Kidney (tissue), 14 donors: ENCODE data around the gene RIMKLB. TPM values are rescaled to one million over a fixed set of nuclear protein-coding genes. Genes with fewer than 3 reads are reported as not detected.

Experiments
- DNase-seq, 5 donors: peaks; one replicate each; pipeline ENCODE4 v3.0.0-alpha.2; 2013 to 2020
- FAIRE-seq: peaks from 2 replicates; lab custom pipeline; 2012; peaks lifted over from hg19 to GRCh38; lab: Jason Lieb, UNC
- H3K27ac ChIP-seq, 2 donors: one replicate each; pipeline ENCODE4 v1.7.0; 2013; ENCODE audit warnings: low read depth in 2 of 2, low read length in 2 of 2, inconsistent platforms in 1 of 2
- H3K27me3 ChIP-seq: one replicate; pipeline ENCODE4 v1.7.1; 2013; ENCODE audit warnings: low read length, inconsistent platforms; ENCODE audit not compliant: control insufficient read depth, insufficient read depth
- H3K36me3 ChIP-seq, 3 donors: one replicate each; pipeline versions ENCODE4 v1.7.0 to v1.7.1; 2013; ENCODE audit warnings: low read length in 3 of 3, control low read depth in 1 of 3, inconsistent platforms in 1 of 3; ENCODE audit not compliant: insufficient read depth in 3 of 3, control insufficient read depth in 2 of 3
- H3K4me1 ChIP-seq, 3 donors: one replicate each; pipeline versions ENCODE4 v1.7.0 to v1.7.1; 2013; ENCODE audit warnings: low read length in 3 of 3, inconsistent platforms in 1 of 3, low read depth in 1 of 3; ENCODE audit not compliant: control insufficient read depth in 2 of 3, insufficient read depth in 2 of 3
- H3K4me3 ChIP-seq, 3 donors: one replicate each; pipeline versions ENCODE4 v1.7.0 to v1.8.1; 2013; ENCODE audit warnings: low read length in 3 of 3, control low read depth in 1 of 3, inconsistent platforms in 1 of 3
- H3K9ac ChIP-seq, 3 donors: one replicate each; pipeline versions ENCODE4 v1.7.0 to v1.7.1; 2013; ENCODE audit warnings: low read length in 3 of 3, control low read depth in 1 of 3, inconsistent platforms in 1 of 3
- H3K9me3 ChIP-seq, 3 donors: one replicate each; pipeline versions ENCODE4 v1.7.0 to v1.7.1; 2013; ENCODE audit warnings: low read length in 3 of 3, control low read depth in 1 of 3, inconsistent platforms in 1 of 3; ENCODE audit not compliant: control insufficient read depth in 2 of 3, insufficient read depth in 1 of 3
- intact Hi-C: fragments of 100-400 bp; cut with DNase I; formaldehyde crosslinking; loops from one replicate; pipeline ENCODE4 v1.11.1; 2022
- polyA plus RNA-seq: library from polyadenylated mRNA; stranded (reverse); fragments of 350-450 nt; fragmentation: Illumina TruSeq; extraction: RNeasy Lipid Tissue Mini Kit (QIAGEN cat#74804); gene quantifications from one replicate; pipeline ENCODE4 v1.2.3, GENCODE V29; 2014; ENCODE audit warnings: low read depth, low replicate concordance; ENCODE audit not compliant: insufficient read depth
- total RNA-seq: library from RNA; stranded (reverse); fragmentation: NEBNext Ultra II Directional; extraction: Animal tissue kit (Norgen Biotek cat#: 25700); gene quantifications from one replicate; pipeline ENCODE4 v1.2.1, GENCODE V29; 2021
- TF ChIP-seq, protein P1 (sequence below): IDR thresholded peaks from 3 replicates; pipeline ENCODE4 v1.5.1; 2012; ENCODE audit warnings: mild to moderate bottlenecking, moderate library complexity, borderline replicate concordance; ENCODE audit not compliant: insufficient read depth; ENCODE audit errors: extremely low read depth
- donor health status: control.
- donor health status: control.
- donor health status: control.
- donor health status: control.
- donor health status: control.
- donor health status: DM: yes; HTN: yes; CAD: no.
- donor health status: Normal renal cell carcinoma (clear cell type).

Gene RIMKLB
- total and polyA plus RNA-seq, 2 donors from 2014 or later = 38.0 to 45.5 TPM

DNA sequence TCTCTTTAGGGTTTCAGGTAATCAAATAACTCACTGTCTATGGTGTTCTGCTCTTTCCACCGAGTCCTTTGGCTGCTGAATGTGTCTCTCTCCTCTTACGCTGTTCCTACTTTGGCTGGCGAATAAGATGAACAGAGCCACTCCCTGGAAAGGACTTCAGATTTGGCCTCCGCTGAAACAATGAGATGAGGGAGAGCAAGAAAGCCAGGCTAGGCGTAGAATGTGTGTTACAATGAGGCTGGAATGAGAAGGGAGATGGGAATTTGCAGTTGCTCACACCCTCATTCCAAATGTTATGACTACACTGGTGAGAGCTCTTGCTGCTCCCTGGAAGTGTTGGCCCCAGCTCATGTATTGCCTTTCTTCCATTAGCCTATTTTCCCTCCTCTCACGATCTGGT lies 35.2 kb upstream of the RIMKLB start, which contains the start of gene MFAP5:
TSS of gene MFAP5 (minus strand) at position 234 of the 400 bp plus-strand sequence. CDS start 722 bp downstream, outside the sequence.
- no peaks in the 10 kb centered on the region for H3K4me1 ChIP-seq
- H3K9ac ChIP-seq = no peak within 1 kb of the TSS
- H3K27ac ChIP-seq = no peak within 1 kb of the TSS
- FAIRE-seq = no peak
- DNase-seq = no peak
- H3K27me3 ChIP-seq = no peaks in the 10 kb centered on the region
- H3K4me3 ChIP-seq = no peak within 1 kb of the TSS
- H3K9me3 ChIP-seq = no peaks in the 10 kb centered on the region
- intact Hi-C loops = no loop called here
- H3K36me3 ChIP-seq = no peaks in the 10 kb centered on the region
- TF ChIP-seq, protein P1, sequence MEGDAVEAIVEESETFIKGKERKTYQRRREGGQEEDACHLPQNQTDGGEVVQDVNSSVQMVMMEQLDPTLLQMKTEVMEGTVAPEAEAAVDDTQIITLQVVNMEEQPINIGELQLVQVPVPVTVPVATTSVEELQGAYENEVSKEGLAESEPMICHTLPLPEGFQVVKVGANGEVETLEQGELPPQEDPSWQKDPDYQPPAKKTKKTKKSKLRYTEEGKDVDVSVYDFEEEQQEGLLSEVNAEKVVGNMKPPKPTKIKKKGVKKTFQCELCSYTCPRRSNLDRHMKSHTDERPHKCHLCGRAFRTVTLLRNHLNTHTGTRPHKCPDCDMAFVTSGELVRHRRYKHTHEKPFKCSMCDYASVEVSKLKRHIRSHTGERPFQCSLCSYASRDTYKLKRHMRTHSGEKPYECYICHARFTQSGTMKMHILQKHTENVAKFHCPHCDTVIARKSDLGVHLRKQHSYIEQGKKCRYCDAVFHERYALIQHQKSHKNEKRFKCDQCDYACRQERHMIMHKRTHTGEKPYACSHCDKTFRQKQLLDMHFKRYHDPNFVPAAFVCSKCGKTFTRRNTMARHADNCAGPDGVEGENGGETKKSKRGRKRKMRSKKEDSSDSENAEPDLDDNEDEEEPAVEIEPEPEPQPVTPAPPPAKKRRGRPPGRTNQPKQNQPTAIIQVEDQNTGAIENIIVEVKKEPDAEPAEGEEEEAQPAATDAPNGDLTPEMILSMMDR = no peak

DNA sequence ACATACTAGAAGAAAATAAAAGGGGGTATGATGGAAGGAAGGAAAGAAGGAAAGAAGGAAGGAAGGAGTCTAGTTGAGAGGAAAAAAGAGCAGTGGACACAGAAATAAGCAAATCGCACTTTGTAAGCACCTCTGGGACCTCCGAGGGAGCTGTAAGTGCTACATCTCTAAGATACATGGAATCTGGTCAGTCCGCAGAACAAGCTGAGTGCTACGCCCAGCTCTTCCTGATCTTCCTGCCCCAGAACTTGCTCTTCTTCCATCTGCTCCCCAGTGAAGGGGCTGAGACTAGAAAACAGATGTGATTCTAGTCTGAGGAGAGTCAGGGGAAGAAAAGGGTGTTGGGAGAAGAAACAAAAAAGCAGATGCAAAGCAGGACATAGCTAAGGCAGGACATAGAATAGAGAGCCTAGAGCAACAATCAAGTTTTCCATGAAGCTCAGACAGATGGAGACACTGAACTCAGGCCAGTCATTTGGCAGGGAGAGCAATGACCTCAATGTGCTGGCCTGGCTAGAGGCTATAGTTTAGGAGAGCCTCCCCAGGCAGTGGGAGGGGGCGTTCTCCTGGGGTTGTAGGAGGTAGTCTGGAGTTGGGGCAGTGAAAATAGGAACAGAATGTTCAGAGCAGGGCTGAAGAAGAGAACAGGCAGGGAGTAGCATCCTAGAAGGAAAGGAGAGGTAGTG lies 33.4 kb upstream of the RIMKLB start:
- no peaks in the 10 kb centered on the region for H3K36me3 ChIP-seq
- TF ChIP-seq, protein P1 = no peak
- H3K27me3 ChIP-seq = no peaks in the 10 kb centered on the region
- no peak for FAIRE-seq
- intact Hi-C loops = no loop called here
- H3K4me3 ChIP-seq = no peak overlapping the region
- DNase-seq = no peak
- H3K9ac ChIP-seq = no peak overlapping the region
- H3K4me1 ChIP-seq = no peaks in the 10 kb centered on the region
- H3K9me3 ChIP-seq = no peaks in the 10 kb centered on the region
- no peak overlapping the region for H3K27ac ChIP-seq

DNA sequence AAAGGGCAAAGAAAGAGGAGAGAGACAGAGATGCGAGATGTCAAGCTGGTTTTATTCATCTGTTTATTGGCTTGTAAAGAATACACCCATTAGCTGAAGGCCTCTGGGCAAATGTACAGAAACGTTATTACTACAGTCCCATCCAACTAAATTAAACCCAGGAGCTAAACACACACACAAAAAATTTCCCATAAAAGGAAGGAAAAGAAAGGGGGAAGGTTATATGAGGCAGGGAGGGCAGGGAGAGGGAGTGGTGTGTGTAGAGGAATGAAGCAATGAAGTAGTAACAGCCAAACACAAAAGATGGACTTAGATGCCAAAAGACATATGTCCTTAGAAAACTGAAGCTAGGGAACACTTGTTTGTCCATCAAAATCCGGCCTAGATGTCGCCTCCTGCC lies 32.0 kb upstream of the RIMKLB start:
- no peak for FAIRE-seq
- Histone ChIP-seq H3K27ac (no peak overlapping the region), H3K36me3 (no peaks in the 10 kb centered on the region), H3K4me3 (no peak overlapping the region), H3K27me3 (no peaks in the 10 kb centered on the region), H3K9me3 (no peaks in the 10 kb centered on the region), H3K9ac (no peak overlapping the region), H3K4me1 (no peaks in the 10 kb centered on the region)
- intact Hi-C loops = no loop called here
- TF ChIP-seq, protein P1 = no peak
- DNase-seq = no peak
